ENCODE data around the gene OR6Y1.

DNA sequence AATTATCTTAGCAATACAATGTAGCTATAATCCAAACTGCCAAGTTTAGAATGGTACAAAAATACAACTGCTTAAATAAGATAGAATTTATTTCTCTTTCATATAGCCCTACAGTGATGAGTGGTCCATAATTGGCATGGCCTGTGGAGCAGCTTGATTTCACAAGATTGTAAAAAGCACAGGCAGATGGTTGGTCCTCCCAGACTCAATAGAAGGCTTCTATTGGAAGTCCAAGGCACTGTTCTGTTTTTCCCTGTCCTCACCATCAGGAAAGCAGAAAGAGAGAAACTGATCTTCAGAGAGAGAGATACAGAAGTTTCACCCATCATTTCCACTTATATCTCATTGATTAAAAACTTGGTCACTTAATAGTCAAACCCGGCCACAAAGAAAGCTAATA lies 18.0 kb upstream of the OR6Y1 start:
- TF ChIP-seq, protein P1, sequence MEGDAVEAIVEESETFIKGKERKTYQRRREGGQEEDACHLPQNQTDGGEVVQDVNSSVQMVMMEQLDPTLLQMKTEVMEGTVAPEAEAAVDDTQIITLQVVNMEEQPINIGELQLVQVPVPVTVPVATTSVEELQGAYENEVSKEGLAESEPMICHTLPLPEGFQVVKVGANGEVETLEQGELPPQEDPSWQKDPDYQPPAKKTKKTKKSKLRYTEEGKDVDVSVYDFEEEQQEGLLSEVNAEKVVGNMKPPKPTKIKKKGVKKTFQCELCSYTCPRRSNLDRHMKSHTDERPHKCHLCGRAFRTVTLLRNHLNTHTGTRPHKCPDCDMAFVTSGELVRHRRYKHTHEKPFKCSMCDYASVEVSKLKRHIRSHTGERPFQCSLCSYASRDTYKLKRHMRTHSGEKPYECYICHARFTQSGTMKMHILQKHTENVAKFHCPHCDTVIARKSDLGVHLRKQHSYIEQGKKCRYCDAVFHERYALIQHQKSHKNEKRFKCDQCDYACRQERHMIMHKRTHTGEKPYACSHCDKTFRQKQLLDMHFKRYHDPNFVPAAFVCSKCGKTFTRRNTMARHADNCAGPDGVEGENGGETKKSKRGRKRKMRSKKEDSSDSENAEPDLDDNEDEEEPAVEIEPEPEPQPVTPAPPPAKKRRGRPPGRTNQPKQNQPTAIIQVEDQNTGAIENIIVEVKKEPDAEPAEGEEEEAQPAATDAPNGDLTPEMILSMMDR (IDR thresholded peaks at IDR 0.05), result no peak
- no peak for TF ChIP-seq EZH2phosphoT487 (IDR thresholded peaks at IDR 0.05; ENCODE audit: borderline replicate concordance, low read depth)
